ENCODE data around the gene PTPRD.

The PTPRD gene

GRCh38 chr9:8713811-8714165, 1899.0 kb downstream of the PTPRD start:
- H3K27me3 ChIP-seq (ENCODE audit: insufficient read depth, low read depth): no peaks in the 10 kb centered on the region
- H3K36me3 ChIP-seq (ENCODE audit: insufficient read depth): no peaks in the 10 kb centered on the region
- TF ChIP-seq CTCF (conservative IDR thresholded peaks at IDR 0.05; ENCODE audit: low read depth, low read length): no peak
- H2AFZ ChIP-seq (ENCODE audit: low read depth): no peak overlapping the region
- H3K9ac ChIP-seq: no peak overlapping the region
- no peak overlapping the region for H3K4me2 ChIP-seq
- H4K20me1 ChIP-seq (ENCODE audit: insufficient read depth): no peaks in the 10 kb centered on the region
- H3K27ac ChIP-seq: no peak overlapping the region
- H3K79me2 ChIP-seq (ENCODE audit: insufficient read depth, low read depth): no peaks in the 10 kb centered on the region
- H3K4me3 ChIP-seq (IDR thresholded peaks at IDR 0.05; ENCODE audit: insufficient read depth, low read depth, low read length): no peak overlapping the region
- H3K4me1 ChIP-seq (ENCODE audit: low read depth, poor library complexity, severe bottlenecking): no peaks in the 10 kb centered on the region

DNA sequence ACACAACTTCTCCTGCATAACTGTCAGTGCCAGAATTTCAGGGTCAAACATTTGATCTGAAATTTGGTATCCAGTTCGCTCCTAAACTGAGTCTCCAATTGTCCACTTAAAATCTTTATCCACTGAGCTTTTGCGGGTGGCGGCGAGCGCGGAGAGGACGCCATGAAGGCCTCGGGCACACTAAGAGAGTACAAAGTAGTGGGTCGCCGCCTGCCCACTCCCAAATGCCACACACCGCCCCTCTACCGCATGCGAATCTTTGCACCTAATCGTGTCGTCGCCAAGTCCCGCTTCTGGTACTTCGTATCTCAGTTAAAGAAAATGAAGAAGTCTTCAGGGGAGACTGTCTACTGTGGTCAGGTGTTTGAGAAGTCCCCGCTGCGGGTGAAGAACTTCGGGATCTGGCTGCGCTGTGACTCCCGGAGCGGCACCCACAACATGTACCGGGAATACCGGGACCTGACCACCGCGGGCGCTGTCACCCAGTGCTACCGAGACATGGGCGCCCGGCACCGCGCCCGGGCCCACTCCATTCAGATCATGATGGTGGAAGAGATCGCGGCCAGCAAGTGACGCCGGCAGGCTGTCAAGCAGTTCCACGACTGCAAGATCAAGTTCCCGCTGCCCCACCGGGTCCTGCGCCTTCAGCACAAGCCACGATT, 1899.5 kb downstream of the PTPRD start:
- Histone ChIP-seq H3K36me3 (ENCODE audit: insufficient read depth) (no peaks in the 10 kb centered on the region), H3K79me2 (ENCODE audit: insufficient read depth, low read depth) (no peaks in the 10 kb centered on the region), H3K4me1 (ENCODE audit: low read depth, poor library complexity, severe bottlenecking) (no peaks in the 10 kb centered on the region), H4K20me1 (ENCODE audit: insufficient read depth) (no peaks in the 10 kb centered on the region), H2AFZ (ENCODE audit: low read depth) (no peak overlapping the region), H3K4me3 (IDR thresholded peaks at IDR 0.05; ENCODE audit: insufficient read depth, low read depth, low read length) (no peak overlapping the region), H3K4me2 (no peak overlapping the region), H3K9ac (no peak overlapping the region), H3K27ac (no peak overlapping the region), H3K27me3 (ENCODE audit: insufficient read depth, low read depth) (no peaks in the 10 kb centered on the region)
- TF ChIP-seq CTCF (conservative IDR thresholded peaks at IDR 0.05; ENCODE audit: low read depth, low read length): no peak

DNA sequence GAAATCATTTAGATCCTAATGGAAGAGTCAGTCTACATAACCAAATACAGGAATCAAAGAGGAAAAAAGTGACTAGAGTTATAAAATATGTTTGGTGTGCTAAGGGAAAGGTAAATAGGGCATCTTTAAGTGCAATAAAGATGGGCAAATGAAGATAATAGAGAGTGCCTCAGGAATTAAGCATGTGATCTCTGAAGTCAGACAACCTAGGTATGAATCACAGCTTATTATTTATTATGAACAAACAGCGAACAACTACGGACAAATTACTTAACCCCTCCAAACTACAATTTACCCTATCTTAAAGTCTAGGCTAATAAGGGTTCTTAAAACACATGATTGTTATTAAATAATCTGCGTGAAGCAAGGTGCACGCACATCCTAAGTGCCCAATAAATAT, 1903.1 kb downstream of the PTPRD start:
- Histone ChIP-seq H3K4me3 (IDR thresholded peaks at IDR 0.05; ENCODE audit: insufficient read depth, low read depth, low read length) (no peak overlapping the region), H3K4me2 (no peak overlapping the region), H3K36me3 (ENCODE audit: insufficient read depth) (no peaks in the 10 kb centered on the region), H3K27me3 (ENCODE audit: insufficient read depth, low read depth) (no peaks in the 10 kb centered on the region), H3K9ac (no peak overlapping the region), H2AFZ (ENCODE audit: low read depth) (no peak overlapping the region), H4K20me1 (ENCODE audit: insufficient read depth) (no peaks in the 10 kb centered on the region), H3K27ac (no peak overlapping the region), H3K4me1 (ENCODE audit: low read depth, poor library complexity, severe bottlenecking) (no peaks in the 10 kb centered on the region), H3K79me2 (ENCODE audit: insufficient read depth, low read depth) (no peaks in the 10 kb centered on the region)
- no peak for TF ChIP-seq CTCF (conservative IDR thresholded peaks at IDR 0.05; ENCODE audit: low read depth, low read length)

DNA sequence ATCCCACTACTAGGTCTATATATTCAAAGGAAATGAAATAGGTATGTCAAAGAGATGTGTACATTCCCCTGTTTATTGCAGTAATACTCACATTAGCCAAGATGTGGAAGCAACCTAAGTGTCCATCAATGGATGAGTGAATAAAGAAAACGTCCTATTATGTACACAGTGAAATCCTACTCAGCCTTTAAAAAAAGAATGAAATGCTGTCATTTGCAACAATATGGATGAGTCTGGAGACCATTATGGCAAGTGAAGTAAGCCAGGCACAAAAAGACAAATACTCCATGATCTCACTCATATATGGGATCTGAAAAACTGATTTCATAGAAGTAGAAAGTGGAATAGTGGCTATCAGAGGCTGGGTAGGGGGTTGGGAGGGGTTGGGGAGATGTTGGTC, 1904.1 kb downstream of the PTPRD start:
- H4K20me1 ChIP-seq (ENCODE audit: insufficient read depth): no peaks in the 10 kb centered on the region
- H3K27ac ChIP-seq: no peak overlapping the region
- H3K79me2 ChIP-seq (ENCODE audit: insufficient read depth, low read depth): no peaks in the 10 kb centered on the region
- H3K36me3 ChIP-seq (ENCODE audit: insufficient read depth): no peaks in the 10 kb centered on the region
- H2AFZ ChIP-seq (ENCODE audit: low read depth): no peak overlapping the region
- H3K4me1 ChIP-seq (ENCODE audit: low read depth, poor library complexity, severe bottlenecking): no peaks in the 10 kb centered on the region
- no peak overlapping the region for H3K4me3 ChIP-seq (IDR thresholded peaks at IDR 0.05; ENCODE audit: insufficient read depth, low read depth, low read length)
- H3K4me2 ChIP-seq: no peak overlapping the region
- H3K27me3 ChIP-seq (ENCODE audit: insufficient read depth, low read depth): no peaks in the 10 kb centered on the region
- H3K9ac ChIP-seq: no peak overlapping the region
- no peak for TF ChIP-seq CTCF (conservative IDR thresholded peaks at IDR 0.05; ENCODE audit: low read depth, low read length)

Data from KMS-11 (cell line).